Astrocyte (in vitro differentiated cells and primary cell): Measurements from ENCODE around the gene SYDE1. TPM values are rescaled to one million over a fixed set of nuclear protein-coding genes. Genes with fewer than 3 reads are reported as not detected.

ENCODE experiments used
- DNase-seq: peaks from one replicate; pipeline ENCODE4 v3.0.0-alpha.2; 2010; ENCODE audit warnings: low read depth
- FAIRE-seq: peaks from 2 replicates; lab custom pipeline; 2011; peaks lifted over from hg19 to GRCh38; lab: Jason Lieb, UNC
- H2AFZ ChIP-seq: 2 replicates; pipeline ENCODE4 v1.6.0; 2012; ENCODE audit warnings: low read depth, low read length, inconsistent platforms
- H3K27ac ChIP-seq: 2 replicates; pipeline ENCODE4 v1.5.1; 2011; ENCODE audit warnings: low read depth, low read length, inconsistent platforms
- H3K27me3 ChIP-seq: 2 replicates; pipeline ENCODE4 v1.6.0; 2011; ENCODE audit warnings: low read length, inconsistent platforms; ENCODE audit not compliant: insufficient read depth
- H3K36me3 ChIP-seq: 2 replicates; pipeline ENCODE4 v1.5.1; 2011; ENCODE audit warnings: low read length, inconsistent platforms; ENCODE audit not compliant: insufficient read depth
- H3K4me1 ChIP-seq: 2 replicates; pipeline ENCODE4 v1.5.1; 2011; ENCODE audit warnings: low read length, inconsistent platforms; ENCODE audit not compliant: insufficient read depth
- H3K4me2 ChIP-seq: 2 replicates; pipeline ENCODE4 v1.6.0; 2012; ENCODE audit warnings: low read length, inconsistent platforms
- H3K4me3 ChIP-seq: 2 replicates; pipeline ENCODE4 v1.5.1; 2011; ENCODE audit warnings: low read depth, mild to moderate bottlenecking, low read length, inconsistent platforms; ENCODE audit not compliant: insufficient read depth
- H3K79me2 ChIP-seq: 2 replicates; pipeline ENCODE4 v1.6.0; 2012; ENCODE audit warnings: mild to moderate bottlenecking, low read length, inconsistent platforms; ENCODE audit not compliant: insufficient read depth
- H3K9ac ChIP-seq: 2 replicates; pipeline ENCODE4 v1.6.0; 2012; ENCODE audit warnings: mild to moderate bottlenecking, low read length, inconsistent platforms
- H3K9me3 ChIP-seq: 2 replicates; pipeline ENCODE4 v1.5.1; 2012; ENCODE audit warnings: low read depth, mild to moderate bottlenecking, low read length, inconsistent platforms; ENCODE audit not compliant: insufficient read depth
- H4K20me1 ChIP-seq: 2 replicates; pipeline ENCODE4 v1.6.0; 2012; ENCODE audit warnings: low read length, inconsistent platforms; ENCODE audit not compliant: insufficient read depth
- H3K27ac Mint-ChIP-seq: one replicate; pipeline ENCODE4 v1.8.0; 2021; ENCODE audit warnings: mild to moderate bottlenecking, mixed read lengths; ENCODE audit not compliant: unreplicated experiment
- H3K27me3 Mint-ChIP-seq: one replicate; pipeline ENCODE4 v1.8.0; 2021; ENCODE audit warnings: low read depth, mixed read lengths; ENCODE audit not compliant: unreplicated experiment
- H3K36me3 Mint-ChIP-seq: one replicate; pipeline ENCODE4 v1.8.0; 2021; ENCODE audit warnings: low read depth, mixed read lengths; ENCODE audit not compliant: unreplicated experiment
- H3K4me1 Mint-ChIP-seq: one replicate; pipeline ENCODE4 v1.8.0; 2021; ENCODE audit warnings: low read depth, mixed read lengths; ENCODE audit not compliant: unreplicated experiment
- H3K4me3 Mint-ChIP-seq: one replicate; pipeline ENCODE4 v1.8.0; 2021; ENCODE audit warnings: mild to moderate bottlenecking, moderate library complexity, mixed read lengths; ENCODE audit not compliant: unreplicated experiment
- H3K9me3 Mint-ChIP-seq: one replicate; pipeline ENCODE4 v1.8.0; 2021; ENCODE audit warnings: mild to moderate bottlenecking, mixed read lengths; ENCODE audit not compliant: unreplicated experiment
- EZH2 ChIP-seq: IDR thresholded peaks from 2 replicates; pipeline ENCODE4 v1.6.1; 2012; ENCODE audit warnings: mild to moderate bottlenecking, low read length, inconsistent platforms; ENCODE audit not compliant: insufficient read depth
- total RNA-seq: library from RNA; stranded (reverse); gene quantifications from 2 replicates; pipeline ENCODE4 v1.2.1, GENCODE V29; 2021
- TF ChIP-seq, protein P1 (sequence below): IDR thresholded peaks from 2 replicates; pipeline ENCODE4 v1.5.1; 2011; ENCODE audit warnings: low read depth, mild to moderate bottlenecking, inconsistent platforms, low read length, moderate library complexity; ENCODE audit not compliant: insufficient read depth

SYDE1 gene
- total RNA-seq, 1 donor from 2014 or later, result 40.6 TPM

DNA sequence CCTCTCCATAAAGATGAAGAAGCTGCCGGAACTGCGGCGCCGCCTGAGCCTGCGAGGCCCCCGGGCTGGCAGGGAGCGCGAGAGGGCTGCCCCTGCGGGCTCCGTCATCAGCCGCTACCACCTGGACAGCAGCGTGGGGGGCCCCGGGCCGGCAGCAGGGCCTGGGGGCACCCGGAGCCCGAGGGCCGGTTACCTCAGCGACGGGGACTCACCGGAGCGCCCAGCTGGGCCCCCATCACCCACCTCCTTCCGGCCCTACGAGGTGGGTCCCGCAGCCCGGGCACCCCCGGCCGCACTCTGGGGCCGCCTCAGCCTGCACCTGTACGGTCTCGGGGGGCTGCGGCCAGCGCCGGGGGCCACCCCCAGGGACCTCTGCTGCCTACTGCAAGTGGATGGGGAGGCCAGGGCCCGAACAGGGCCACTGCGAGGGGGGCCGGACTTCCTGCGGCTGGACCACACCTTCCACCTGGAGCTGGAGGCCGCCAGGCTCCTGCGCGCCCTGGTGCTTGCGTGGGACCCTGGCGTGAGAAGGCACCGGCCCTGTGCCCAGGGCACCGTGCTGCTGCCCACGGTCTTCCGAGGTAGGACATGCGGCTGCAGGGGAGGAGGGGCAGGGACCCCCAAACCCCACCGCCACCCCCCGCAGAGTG lies 2.7 kb downstream of the SYDE1 start:
- Mint-ChIP-seq H3K36me3 (peaks cover 11% of the 10 kb centered on the region), H3K27me3 (no peaks in the 10 kb centered on the region), H3K27ac (no peak overlapping the region), H3K9me3 (no peaks in the 10 kb centered on the region), H3K4me1 (peaks cover 10% of the 10 kb centered on the region), H3K4me3 (no peak overlapping the region)
- H3K4me1 ChIP-seq, result peaks cover 15% of the 10 kb centered on the region
- H3K9ac ChIP-seq, result no peak overlapping the region
- no peak overlapping the region for H2AFZ ChIP-seq
- no peak for FAIRE-seq
- H3K27ac ChIP-seq, result no peak overlapping the region
- no peak overlapping the region for H3K4me2 ChIP-seq
- no peak overlapping the region for H3K4me3 ChIP-seq
- TF ChIP-seq, protein P1, sequence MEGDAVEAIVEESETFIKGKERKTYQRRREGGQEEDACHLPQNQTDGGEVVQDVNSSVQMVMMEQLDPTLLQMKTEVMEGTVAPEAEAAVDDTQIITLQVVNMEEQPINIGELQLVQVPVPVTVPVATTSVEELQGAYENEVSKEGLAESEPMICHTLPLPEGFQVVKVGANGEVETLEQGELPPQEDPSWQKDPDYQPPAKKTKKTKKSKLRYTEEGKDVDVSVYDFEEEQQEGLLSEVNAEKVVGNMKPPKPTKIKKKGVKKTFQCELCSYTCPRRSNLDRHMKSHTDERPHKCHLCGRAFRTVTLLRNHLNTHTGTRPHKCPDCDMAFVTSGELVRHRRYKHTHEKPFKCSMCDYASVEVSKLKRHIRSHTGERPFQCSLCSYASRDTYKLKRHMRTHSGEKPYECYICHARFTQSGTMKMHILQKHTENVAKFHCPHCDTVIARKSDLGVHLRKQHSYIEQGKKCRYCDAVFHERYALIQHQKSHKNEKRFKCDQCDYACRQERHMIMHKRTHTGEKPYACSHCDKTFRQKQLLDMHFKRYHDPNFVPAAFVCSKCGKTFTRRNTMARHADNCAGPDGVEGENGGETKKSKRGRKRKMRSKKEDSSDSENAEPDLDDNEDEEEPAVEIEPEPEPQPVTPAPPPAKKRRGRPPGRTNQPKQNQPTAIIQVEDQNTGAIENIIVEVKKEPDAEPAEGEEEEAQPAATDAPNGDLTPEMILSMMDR, result no peak
- no peaks in the 10 kb centered on the region for H3K9me3 ChIP-seq
- DNase-seq, result no peak
- peaks cover 26% of the 10 kb centered on the region for H3K36me3 ChIP-seq
- H3K27me3 ChIP-seq, result no peaks in the 10 kb centered on the region
- peaks cover 38% of the 10 kb centered on the region for H3K79me2 ChIP-seq
- peaks cover 47% of the 10 kb centered on the region for H4K20me1 ChIP-seq

DNA sequence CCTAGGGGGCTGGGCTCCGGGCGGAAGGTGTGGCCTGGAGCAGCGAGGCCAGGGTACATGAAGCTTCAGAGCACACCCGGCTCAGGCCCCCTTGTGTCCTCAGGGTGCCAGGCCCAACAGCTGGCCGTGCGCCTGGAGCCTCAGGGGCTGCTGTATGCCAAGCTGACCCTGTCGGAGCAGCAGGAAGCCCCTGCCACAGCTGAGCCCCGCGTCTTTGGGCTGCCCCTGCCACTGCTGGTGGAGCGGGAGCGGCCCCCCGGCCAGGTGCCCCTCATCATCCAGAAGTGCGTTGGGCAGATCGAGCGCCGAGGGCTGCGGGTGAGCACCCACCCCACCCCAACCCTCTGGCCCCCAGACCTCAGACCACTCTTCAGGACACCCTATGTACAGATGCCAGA lies 3.2 kb downstream of the SYDE1 start:
- Mint-ChIP-seq H3K27ac (no peak overlapping the region), H3K4me1 (peaks cover 10% of the 10 kb centered on the region), H3K36me3 (peaks cover 11% of the 10 kb centered on the region), H3K9me3 (no peaks in the 10 kb centered on the region), H3K4me3 (no peak overlapping the region), H3K27me3 (no peaks in the 10 kb centered on the region)
- Histone ChIP-seq H4K20me1 (peaks cover 52% of the 10 kb centered on the region), H3K36me3 (peaks cover 29% of the 10 kb centered on the region), H3K9ac (no peak overlapping the region), H3K27ac (no peak overlapping the region), H2AFZ (no peak overlapping the region), H3K9me3 (no peaks in the 10 kb centered on the region), H3K79me2 (peaks cover 38% of the 10 kb centered on the region), H3K4me3 (no peak overlapping the region), H3K4me1 (peaks cover 15% of the 10 kb centered on the region), H3K4me2 (no peak overlapping the region), H3K27me3 (no peaks in the 10 kb centered on the region)
- TF ChIP-seq, protein P1, result no peak
- TF ChIP-seq EZH2, result no peak
- DNase-seq, result no peak
- no peak for FAIRE-seq

DNA sequence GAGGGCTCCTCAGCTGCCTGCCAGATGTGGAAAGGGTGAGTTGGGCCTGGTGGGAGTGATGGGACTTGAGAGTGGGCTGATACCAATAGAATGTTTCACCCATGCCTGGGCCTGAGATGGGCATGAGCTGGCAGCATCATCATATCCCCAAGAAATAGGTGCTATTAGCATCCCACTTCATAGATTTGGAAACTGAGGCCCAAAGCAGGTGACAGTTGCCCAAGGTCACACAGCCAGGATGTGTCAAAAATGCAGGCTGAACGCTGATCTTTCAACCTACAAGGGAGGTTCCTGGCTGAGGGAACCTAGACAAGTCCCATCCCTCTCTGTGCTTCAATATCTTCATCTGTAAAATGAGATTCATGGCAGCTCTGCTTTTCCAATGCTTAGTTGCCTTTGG lies 4.6 kb downstream of the SYDE1 start:
- no peak for FAIRE-seq

More for the DNA sequence above, 4.6 kb downstream of the SYDE1 start:
- Histone ChIP-seq H3K4me1 (peaks cover 13% of the 10 kb centered on the region), H2AFZ (no peak overlapping the region), H4K20me1 (peaks cover 53% of the 10 kb centered on the region), H3K27ac (no peak overlapping the region), H3K4me2 (no peak overlapping the region), H3K36me3 (peaks cover 32% of the 10 kb centered on the region), H3K4me3 (no peak overlapping the region), H3K27me3 (no peaks in the 10 kb centered on the region), H3K9ac (no peak overlapping the region), H3K79me2 (peaks cover 38% of the 10 kb centered on the region), H3K9me3 (no peaks in the 10 kb centered on the region)
- Mint-ChIP-seq H3K4me1 (peaks cover 8% of the 10 kb centered on the region), H3K27me3 (no peaks in the 10 kb centered on the region), H3K4me3 (no peak overlapping the region), H3K9me3 (no peaks in the 10 kb centered on the region), H3K27ac (no peak overlapping the region), H3K36me3 (peaks cover 11% of the 10 kb centered on the region)
- TF ChIP-seq, protein P1, result no peak
- TF ChIP-seq EZH2, result no peak
- no peak for DNase-seq
